GM23338 (cell line): ENCODE data around the gene ZSCAN5C.

Source experiments
- CREB1 ChIP-seq: fragments of 250-450 bp; sonication (Bioruptor Pico); IDR thresholded peaks from 2 replicates; pipeline ENCODE4 v1.5.0; 2020; ENCODE audit warnings: low read depth, mild to moderate bottlenecking, moderate library complexity
- CTCF ChIP-seq, 2 experiments: fragments of 200-600 bp in 1 of 2; sonication (generic) in 1 of 2; conservative IDR thresholded peaks; 2 replicates each; pipeline versions ENCODE4 v1.5.1 to v1.6.1; 2016 to 2017; ENCODE audit warnings: antibody characterized with exemption in 2 of 2, low read depth in 2 of 2, mild to moderate bottlenecking in 2 of 2, moderate library complexity in 1 of 2
- EZH2phosphoT487 ChIP-seq: fragments of 200-600 bp; sonication (generic); IDR thresholded peaks from one replicate; pipeline ENCODE4 v1.8.1; 2018; ENCODE audit warnings: antibody characterized with exemption; ENCODE audit not compliant: unreplicated experiment
- POLR2AphosphoS5 ChIP-seq: IDR thresholded peaks from 2 replicates; pipeline ENCODE4 v1.6.1; 2016; ENCODE audit warnings: antibody characterized with exemption, low read depth
- TF ChIP-seq, protein P1 (sequence below): IDR thresholded peaks from one replicate; pipeline ENCODE4 v1.6.1; 2018; ENCODE audit warnings: antibody characterized with exemption; ENCODE audit not compliant: unreplicated experiment
- TF ChIP-seq, protein P2 (sequence below): fragments of 250-450 bp; sonication (Bioruptor Pico); IDR thresholded peaks from 2 replicates; pipeline ENCODE4 v1.5.0; 2020; ENCODE audit warnings: mild to moderate bottlenecking, moderate library complexity

DNA sequence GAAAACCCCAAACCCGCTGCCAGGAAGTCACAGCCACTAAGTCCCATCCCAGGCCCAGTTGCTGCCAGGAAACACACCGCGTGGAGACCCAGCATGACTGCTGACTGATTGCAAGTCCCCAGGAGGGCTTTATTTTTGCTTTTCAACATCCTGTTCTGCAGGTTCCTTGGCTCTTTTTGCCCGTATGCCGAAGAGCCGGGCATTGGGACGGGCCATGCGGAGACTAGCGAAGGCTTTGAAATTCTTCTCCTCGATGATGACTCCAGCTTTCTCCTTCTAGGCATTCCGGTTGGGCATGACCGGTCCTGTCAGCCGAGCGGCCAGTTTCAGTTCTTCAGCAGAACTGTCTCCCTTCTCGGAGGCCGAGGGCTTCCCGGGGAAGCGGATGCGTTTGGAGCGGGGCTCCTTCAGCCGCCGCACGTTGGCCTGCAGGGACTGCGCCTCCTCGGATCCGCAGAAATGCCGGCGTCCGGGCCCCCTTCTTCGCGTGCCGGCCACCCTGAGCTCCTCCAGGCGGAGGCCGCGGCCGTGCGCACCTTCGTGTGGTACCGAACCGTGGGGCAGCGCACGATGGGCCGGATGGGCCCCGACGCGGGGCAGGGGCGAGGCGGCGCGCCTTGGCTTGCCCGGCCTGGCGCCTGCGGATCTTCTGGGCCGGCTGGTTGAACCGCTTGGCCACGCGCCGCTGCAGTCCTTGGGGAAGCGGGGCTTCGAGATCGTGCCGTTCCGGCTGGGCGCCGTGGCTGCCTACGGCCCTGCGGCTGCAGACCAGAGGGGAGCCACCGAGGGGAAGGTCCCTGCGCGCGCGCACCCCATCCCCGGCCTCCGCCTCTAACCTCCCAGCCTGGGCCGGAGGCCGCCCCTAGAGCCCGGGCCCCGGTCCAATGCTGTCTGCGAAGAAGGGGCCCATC lies 15.2 kb downstream of the ZSCAN5C start:
- TF ChIP-seq CTCF (conservative IDR thresholded peaks at IDR 0.05; ENCODE audit: low read depth in 2 of 2) (no peak), CREB1 (no peak), POLR2AphosphoS5 (no peak), EZH2phosphoT487 (no peak)
- TF ChIP-seq, protein P1, sequence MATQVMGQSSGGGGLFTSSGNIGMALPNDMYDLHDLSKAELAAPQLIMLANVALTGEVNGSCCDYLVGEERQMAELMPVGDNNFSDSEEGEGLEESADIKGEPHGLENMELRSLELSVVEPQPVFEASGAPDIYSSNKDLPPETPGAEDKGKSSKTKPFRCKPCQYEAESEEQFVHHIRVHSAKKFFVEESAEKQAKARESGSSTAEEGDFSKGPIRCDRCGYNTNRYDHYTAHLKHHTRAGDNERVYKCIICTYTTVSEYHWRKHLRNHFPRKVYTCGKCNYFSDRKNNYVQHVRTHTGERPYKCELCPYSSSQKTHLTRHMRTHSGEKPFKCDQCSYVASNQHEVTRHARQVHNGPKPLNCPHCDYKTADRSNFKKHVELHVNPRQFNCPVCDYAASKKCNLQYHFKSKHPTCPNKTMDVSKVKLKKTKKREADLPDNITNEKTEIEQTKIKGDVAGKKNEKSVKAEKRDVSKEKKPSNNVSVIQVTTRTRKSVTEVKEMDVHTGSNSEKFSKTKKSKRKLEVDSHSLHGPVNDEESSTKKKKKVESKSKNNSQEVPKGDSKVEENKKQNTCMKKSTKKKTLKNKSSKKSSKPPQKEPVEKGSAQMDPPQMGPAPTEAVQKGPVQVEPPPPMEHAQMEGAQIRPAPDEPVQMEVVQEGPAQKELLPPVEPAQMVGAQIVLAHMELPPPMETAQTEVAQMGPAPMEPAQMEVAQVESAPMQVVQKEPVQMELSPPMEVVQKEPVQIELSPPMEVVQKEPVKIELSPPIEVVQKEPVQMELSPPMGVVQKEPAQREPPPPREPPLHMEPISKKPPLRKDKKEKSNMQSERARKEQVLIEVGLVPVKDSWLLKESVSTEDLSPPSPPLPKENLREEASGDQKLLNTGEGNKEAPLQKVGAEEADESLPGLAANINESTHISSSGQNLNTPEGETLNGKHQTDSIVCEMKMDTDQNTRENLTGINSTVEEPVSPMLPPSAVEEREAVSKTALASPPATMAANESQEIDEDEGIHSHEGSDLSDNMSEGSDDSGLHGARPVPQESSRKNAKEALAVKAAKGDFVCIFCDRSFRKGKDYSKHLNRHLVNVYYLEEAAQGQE, result no peak
- TF ChIP-seq, protein P2, sequence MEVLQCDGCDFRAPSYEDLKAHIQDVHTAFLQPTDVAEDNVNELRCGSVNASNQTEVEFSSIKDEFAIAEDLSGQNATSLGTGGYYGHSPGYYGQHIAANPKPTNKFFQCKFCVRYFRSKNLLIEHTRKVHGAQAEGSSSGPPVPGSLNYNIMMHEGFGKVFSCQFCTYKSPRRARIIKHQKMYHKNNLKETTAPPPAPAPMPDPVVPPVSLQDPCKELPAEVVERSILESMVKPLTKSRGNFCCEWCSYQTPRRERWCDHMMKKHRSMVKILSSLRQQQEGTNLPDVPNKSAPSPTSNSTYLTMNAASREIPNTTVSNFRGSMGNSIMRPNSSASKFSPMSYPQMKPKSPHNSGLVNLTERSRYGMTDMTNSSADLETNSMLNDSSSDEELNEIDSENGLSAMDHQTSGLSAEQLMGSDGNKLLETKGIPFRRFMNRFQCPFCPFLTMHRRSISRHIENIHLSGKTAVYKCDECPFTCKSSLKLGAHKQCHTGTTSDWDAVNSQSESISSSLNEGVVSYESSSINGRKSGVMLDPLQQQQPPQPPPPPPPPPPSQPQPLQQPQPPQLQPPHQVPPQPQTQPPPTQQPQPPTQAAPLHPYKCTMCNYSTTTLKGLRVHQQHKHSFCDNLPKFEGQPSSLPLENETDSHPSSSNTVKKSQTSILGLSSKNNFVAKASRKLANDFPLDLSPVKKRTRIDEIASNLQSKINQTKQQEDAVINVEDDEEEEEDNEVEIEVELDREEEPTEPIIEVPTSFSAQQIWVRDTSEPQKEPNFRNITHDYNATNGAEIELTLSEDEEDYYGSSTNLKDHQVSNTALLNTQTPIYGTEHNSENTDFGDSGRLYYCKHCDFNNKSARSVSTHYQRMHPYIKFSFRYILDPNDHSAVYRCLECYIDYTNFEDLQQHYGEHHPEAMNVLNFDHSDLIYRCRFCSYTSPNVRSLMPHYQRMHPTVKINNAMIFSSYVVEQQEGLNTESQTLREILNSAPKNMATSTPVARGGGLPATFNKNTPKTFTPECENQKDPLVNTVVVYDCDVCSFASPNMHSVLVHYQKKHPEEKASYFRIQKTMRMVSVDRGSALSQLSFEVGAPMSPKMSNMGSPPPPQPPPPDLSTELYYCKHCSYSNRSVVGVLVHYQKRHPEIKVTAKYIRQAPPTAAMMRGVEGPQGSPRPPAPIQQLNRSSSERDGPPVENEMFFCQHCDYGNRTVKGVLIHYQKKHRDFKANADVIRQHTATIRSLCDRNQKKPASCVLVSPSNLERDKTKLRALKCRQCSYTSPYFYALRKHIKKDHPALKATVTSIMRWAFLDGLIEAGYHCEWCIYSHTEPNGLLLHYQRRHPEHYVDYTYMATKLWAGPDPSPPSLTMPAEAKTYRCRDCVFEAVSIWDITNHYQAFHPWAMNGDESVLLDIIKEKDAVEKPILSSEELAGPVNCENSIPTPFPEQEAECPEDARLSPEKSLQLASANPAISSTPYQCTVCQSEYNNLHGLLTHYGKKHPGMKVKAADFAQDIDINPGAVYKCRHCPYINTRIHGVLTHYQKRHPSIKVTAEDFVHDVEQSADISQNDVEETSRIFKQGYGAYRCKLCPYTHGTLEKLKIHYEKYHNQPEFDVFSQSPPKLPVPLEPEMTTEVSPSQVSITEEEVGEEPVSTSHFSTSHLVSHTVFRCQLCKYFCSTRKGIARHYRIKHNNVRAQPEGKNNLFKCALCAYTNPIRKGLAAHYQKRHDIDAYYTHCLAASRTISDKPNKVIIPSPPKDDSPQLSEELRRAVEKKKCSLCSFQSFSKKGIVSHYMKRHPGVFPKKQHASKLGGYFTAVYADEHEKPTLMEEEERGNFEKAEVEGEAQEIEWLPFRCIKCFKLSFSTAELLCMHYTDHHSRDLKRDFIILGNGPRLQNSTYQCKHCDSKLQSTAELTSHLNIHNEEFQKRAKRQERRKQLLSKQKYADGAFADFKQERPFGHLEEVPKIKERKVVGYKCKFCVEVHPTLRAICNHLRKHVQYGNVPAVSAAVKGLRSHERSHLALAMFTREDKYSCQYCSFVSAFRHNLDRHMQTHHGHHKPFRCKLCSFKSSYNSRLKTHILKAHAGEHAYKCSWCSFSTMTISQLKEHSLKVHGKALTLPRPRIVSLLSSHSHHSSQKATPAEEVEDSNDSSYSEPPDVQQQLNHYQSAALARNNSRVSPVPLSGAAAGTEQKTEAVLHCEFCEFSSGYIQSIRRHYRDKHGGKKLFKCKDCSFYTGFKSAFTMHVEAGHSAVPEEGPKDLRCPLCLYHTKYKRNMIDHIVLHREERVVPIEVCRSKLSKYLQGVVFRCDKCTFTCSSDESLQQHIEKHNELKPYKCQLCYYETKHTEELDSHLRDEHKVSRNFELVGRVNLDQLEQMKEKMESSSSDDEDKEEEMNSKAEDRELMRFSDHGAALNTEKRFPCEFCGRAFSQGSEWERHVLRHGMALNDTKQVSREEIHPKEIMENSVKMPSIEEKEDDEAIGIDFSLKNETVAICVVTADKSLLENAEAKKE (CRISPR knock-in tag), result 0 out of 2 replicates have a peak, but pooled peaks have one; percentile 26
